SK-N-MC (cell line): Measurements from ENCODE around the gene ACTR3.

Experiments used
- DNase-seq: peaks from one replicate; pipeline ENCODE4 v3.0.0-alpha.2; 2011; ENCODE audit warnings: low read depth, low spot score
- H3K27ac ChIP-seq: fragments of 200-600 bp; sonication (generic); 2 replicates; pipeline ENCODE4 v1.5.1; 2016; ENCODE audit warnings: mixed run types
- H3K36me3 ChIP-seq: fragments of 200-600 bp; sonication (generic); 2 replicates; pipeline ENCODE4 v1.6.1; 2017; ENCODE audit warnings: antibody characterized with exemption, low read length, mixed read lengths; ENCODE audit not compliant: insufficient read depth
- H3K4me3 ChIP-seq: fragments of 200-600 bp; sonication (generic); 2 replicates; pipeline ENCODE4 v1.5.1; 2016
- H3K9ac ChIP-seq: fragments of 200-600 bp; sonication (generic); 2 replicates; pipeline ENCODE4 v1.8.0; 2017; ENCODE audit warnings: mixed run types, mixed read lengths; ENCODE audit not compliant: insufficient read length
- H3K9me3 ChIP-seq: fragments of 200-600 bp; sonication (generic); 2 replicates; pipeline ENCODE4 v1.6.1; 2017; ENCODE audit warnings: low read depth, mild to moderate bottlenecking, antibody characterized with exemption, low read length, moderate library complexity, mixed read lengths
- EZH2 ChIP-seq: fragments of 200-600 bp; sonication (generic); IDR thresholded peaks from one replicate; pipeline ENCODE4 v1.6.1; 2017; ENCODE audit warnings: antibody characterized with exemption
- FOXP2 ChIP-seq: optimal IDR thresholded peaks from 2 replicates; pipeline ENCODE3; 2011; ENCODE audit warnings: mild to moderate bottlenecking, moderate library complexity; ENCODE audit not compliant: insufficient read depth; ENCODE audit errors: extremely low read length, control extremely low read depth
- POLR2AphosphoS5 ChIP-seq: IDR thresholded peaks from 2 replicates; pipeline ENCODE4 v1.6.1; 2012; ENCODE audit warnings: mild to moderate bottlenecking, low read depth, low read length, borderline replicate concordance

The ACTR3 gene

GRCh38 chr2:113980946-113981345, 91.1 kb downstream of the ACTR3 start:
- no peak overlapping the region for H3K4me3 ChIP-seq
- H3K9me3 ChIP-seq = no peaks in the 10 kb centered on the region
- no peaks in the 10 kb centered on the region for H3K36me3 ChIP-seq
- DNase-seq = no peak
- no peak overlapping the region for H3K27ac ChIP-seq
- no peak overlapping the region for H3K9ac ChIP-seq
- no peak for TF ChIP-seq EZH2
- no peak for TF ChIP-seq POLR2AphosphoS5

DNA sequence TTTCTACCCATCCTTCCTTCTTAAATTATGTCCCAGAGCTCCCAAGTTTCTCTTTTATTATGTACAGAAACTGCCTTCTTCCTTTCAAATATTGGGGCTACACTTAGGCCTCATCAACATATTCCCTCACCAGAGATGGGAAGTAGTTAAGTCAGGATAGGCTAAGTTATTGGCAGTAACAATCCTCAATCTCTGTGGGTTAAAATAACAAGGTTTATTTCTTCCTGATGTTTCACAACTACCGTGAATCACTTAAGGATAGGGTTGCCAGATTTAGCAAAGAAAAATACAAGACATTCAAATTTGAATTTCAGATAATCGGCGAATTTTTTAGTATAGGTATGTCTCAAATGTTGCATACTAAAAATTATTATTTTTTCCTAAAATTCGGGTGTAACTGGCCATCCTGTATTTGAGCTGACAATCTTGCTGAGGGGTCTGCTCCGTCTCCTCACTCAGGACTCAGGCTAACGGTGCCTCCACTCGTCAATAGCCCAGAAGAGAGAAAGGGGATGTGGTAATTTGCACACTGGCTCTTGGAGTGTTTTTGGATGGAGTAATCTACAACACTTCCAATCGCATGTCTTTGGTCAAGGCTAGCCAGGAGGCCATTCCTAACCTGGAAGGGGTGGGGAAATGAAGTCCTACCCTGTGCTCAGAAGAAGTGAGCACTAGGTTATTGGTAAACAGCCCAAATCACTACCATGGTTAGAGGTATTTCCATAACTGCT, 91.7 kb downstream of the ACTR3 start:
- no peak overlapping the region for H3K27ac ChIP-seq
- no peak for DNase-seq
- no peak overlapping the region for H3K9ac ChIP-seq
- TF ChIP-seq EZH2 = no peak
- no peak for TF ChIP-seq POLR2AphosphoS5
- no peak for TF ChIP-seq FOXP2
- H3K4me3 ChIP-seq = no peak overlapping the region
- H3K36me3 ChIP-seq = no peaks in the 10 kb centered on the region
- H3K9me3 ChIP-seq = no peaks in the 10 kb centered on the region

GRCh38 chr2:113985554-113986397, 95.9 kb downstream of the ACTR3 start:
- no peak overlapping the region for H3K27ac ChIP-seq
- H3K9me3 ChIP-seq = no peaks in the 10 kb centered on the region
- DNase-seq = no peak
- H3K36me3 ChIP-seq = no peaks in the 10 kb centered on the region
- no peak overlapping the region for H3K4me3 ChIP-seq
- H3K9ac ChIP-seq = no peak overlapping the region
- TF ChIP-seq EZH2 (no peak), FOXP2 (no peak), POLR2AphosphoS5 (no peak)

DNA sequence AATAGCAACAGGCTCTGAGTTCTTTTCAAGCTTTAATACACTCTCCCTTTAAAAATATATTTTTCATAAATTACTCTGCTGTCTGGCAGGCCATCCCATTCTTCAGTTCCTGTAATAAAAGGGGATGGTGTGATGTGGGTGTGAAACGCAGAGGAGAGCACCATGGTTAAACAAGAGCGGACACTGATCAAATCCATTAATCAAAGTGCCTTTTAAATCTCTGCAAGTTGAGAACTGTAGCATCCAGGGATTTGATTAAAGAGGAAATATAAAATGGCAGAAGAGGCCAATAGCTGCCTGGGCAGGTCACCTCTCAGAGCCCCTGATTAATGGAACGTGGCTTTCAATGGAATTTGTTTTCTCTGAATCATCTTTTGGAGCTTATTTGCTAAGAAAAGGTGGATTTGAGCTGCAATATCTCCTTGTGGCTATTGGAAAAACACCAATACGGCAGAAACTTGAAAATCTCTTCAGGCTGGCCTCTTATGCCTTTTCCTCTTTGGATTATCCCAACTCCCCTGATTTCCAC, 96.9 kb downstream of the ACTR3 start:
- DNase-seq = no peak
- TF ChIP-seq FOXP2 (no peak), EZH2 (no peak), POLR2AphosphoS5 (no peak)
- H3K9ac ChIP-seq = no peak overlapping the region
- H3K9me3 ChIP-seq = no peaks in the 10 kb centered on the region
- H3K36me3 ChIP-seq = no peaks in the 10 kb centered on the region
- no peak overlapping the region for H3K27ac ChIP-seq
- no peak overlapping the region for H3K4me3 ChIP-seq

GRCh38 chr2:113992090-113992489, 102.2 kb downstream of the ACTR3 start:
- Histone ChIP-seq H3K4me3 (no peak overlapping the region), H3K27ac (no peak overlapping the region), H3K9ac (no peak overlapping the region), H3K36me3 (no peaks in the 10 kb centered on the region), H3K9me3 (no peaks in the 10 kb centered on the region)
- DNase-seq = no peak
- TF ChIP-seq POLR2AphosphoS5 (no peak), EZH2 (no peak), FOXP2 (no peak)

DNA sequence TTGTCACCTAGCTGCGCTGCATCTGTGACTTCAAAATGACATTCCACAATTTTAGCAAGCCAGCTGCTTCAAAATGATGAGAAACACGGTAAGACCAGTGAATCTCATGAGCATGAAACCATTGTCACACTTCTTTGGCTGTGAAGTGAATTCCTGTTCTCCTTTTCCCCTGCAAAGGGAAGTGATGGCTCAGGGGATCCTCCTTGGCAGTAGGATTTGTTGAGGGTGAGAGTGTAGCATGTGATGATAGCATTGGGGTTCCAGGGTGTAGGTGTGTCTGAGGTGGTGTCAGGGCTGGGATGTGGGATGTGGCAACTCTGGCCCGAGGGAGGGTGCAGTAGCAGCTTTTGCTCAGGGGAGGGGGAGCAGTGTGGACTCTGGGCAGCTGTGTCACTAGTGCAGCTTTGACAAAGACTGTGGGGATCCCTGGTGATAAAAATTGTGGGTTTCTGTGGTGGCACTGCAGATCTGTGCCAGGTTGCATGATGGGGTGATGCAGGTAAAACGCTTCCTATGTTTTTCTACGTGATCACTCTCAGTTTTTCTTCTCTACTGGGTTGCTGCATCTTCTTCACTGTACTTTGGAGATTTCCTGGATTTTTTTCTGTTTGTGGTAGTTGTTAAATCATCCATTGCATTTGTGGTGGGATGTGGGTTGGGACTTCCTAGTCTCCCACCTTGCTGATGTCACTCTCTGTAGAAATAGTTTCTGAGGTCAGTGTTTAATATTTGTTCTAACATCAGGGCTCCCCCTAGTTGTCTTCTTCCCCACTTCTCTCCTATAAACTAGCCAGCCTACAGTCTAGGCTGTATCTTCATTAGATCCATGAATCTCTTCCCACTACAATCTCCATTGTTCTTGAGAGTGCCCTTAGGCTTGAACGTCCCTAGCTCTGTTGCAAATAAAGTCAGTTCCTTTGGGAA, 107.0 kb downstream of the ACTR3 start:
- H3K4me3 ChIP-seq = no peak overlapping the region
- DNase-seq = no peak
- no peaks in the 10 kb centered on the region for H3K36me3 ChIP-seq
- no peaks in the 10 kb centered on the region for H3K9me3 ChIP-seq
- H3K27ac ChIP-seq = no peak overlapping the region
- no peak for TF ChIP-seq FOXP2
- no peak for TF ChIP-seq POLR2AphosphoS5
- no peak for TF ChIP-seq EZH2
- no peak overlapping the region for H3K9ac ChIP-seq

GRCh38 chr2:114001152-114001551, 111.3 kb downstream of the ACTR3 start:
- DNase-seq = no peak
- Histone ChIP-seq H3K36me3 (no peaks in the 10 kb centered on the region), H3K9ac (no peak overlapping the region), H3K4me3 (no peak overlapping the region), H3K27ac (no peak overlapping the region), H3K9me3 (no peaks in the 10 kb centered on the region)
- TF ChIP-seq POLR2AphosphoS5 (no peak), FOXP2 (no peak), EZH2 (no peak)
